Activated naive CD8-positive, alpha-beta T cell treated with anti-CD3 and anti-CD28 coated beads, Interleukin-2, amount 10 ng/mL, durations not matched to agents 7 days and 5 days (primary cell): ENCODE results near the gene EXD3. TPM values are rescaled to one million over a fixed set of nuclear protein-coding genes. Genes with fewer than 3 reads are reported as not detected.
A peak's percentile ranks its signal among the peaks of the same experiment; 100 is the strongest.

Experiments
- ATAC-seq: fragments of 150-1000 bp; cut with Tn5 transposase; one replicate; pipeline ENCODE4 v1.10.0; 2021; ENCODE audit warnings: low read depth, moderate library complexity
- POLR2A ChIA-PET: fragments of 350-600 bp; sonication (Branson Sonifier 250); formaldehyde crosslinking; loops from one replicate; lab custom pipeline; 2021; ENCODE audit warnings: antibody characterized with exemption; lab: Charles Lee
- DNase-seq: peaks from one replicate; pipeline ENCODE4 v3.0.0; 2021
- H3K27ac Mint-ChIP-seq: one replicate; pipeline ENCODE4 v1.8.0; 2022; ENCODE audit warnings: mild to moderate bottlenecking, mixed read lengths
- H3K27me3 Mint-ChIP-seq: one replicate; pipeline ENCODE4 v1.8.0; 2022; ENCODE audit warnings: mild to moderate bottlenecking, moderate library complexity, mixed read lengths
- H3K36me3 Mint-ChIP-seq: one replicate; pipeline ENCODE4 v1.8.0; 2021; ENCODE audit warnings: mild to moderate bottlenecking, mixed read lengths
- H3K4me1 Mint-ChIP-seq: one replicate; pipeline ENCODE4 v1.8.0; 2021; ENCODE audit warnings: mixed read lengths
- H3K4me3 Mint-ChIP-seq: one replicate; pipeline ENCODE4 v1.8.0; 2022; ENCODE audit warnings: mild to moderate bottlenecking, moderate library complexity, mixed read lengths
- H3K9me3 Mint-ChIP-seq: one replicate; pipeline ENCODE4 v1.8.0; 2021; ENCODE audit warnings: mixed read lengths
- total RNA-seq, 2 experiments: library from RNA; stranded (reverse); gene quantifications; one replicate each; pipeline ENCODE4 v1.2.3, GENCODE V29; 2021

EXD3 gene
- total RNA-seq, 2 experiments from 2014 or later = 23.4 to 24.7 TPM

DNA sequence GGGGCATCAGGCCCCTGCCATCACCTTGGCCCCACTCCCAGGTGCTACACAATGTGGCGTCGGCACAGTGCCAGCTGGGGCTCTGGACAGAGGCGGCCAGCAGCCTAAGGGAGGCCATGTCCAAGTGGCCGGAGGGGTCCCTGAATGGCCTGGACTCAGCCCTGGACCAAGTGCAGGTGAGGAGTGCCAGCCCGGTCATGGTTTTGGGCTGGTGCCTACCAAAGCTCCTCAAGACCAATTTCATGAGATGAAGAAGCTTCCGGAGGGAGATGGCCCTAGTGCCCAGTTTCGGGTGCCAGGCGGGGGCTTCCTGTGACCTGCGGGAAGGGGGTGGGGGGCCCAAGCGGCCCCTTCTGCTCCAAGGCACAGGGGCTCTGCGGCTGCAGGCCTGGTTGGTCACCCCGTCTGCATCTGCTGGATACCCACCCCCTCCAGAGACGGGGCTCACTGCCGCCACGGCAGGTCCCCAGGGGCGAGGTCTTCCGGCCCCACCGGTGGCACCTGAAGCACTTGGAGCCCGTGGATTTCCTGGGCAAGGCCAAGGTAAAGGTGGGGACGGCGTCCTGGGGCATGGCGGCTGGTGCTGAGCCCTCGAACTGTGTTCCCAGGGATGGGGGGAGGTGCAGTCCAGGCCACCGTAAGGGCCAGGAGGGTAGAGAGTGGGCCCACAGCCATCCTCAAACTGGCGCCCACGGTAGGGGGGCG lies 6.0 kb upstream of the EXD3 start:
- POLR2A ChIA-PET = no interaction called here
- H3K36me3 Mint-ChIP-seq = no peaks in the 10 kb centered on the region

DNA sequence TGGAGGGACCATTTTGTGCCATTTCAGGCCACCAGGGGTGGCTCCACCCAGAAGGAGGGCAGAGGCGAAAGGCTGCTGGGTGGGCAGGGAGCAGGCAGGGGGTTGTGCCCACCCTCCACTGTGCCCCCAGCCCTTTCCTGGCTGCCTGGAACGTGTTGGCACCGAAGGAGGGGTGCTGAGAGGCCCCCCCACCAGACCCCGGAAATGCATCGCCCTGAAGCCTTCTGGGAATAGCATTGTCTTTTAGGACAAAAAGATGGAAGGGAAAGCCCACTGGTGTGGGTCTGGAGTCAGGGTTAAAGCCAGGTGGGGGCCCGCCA lies 5.3 kb upstream of the EXD3 start:
- no peak overlapping the region for H3K27ac Mint-ChIP-seq
- POLR2A ChIA-PET = interaction anchor here (1.1 kb wide), 1 partner anchor 13 kb away, joined by 4 read pairs; the partner anchor contains the start of gene ENTPD8
- H3K9me3 Mint-ChIP-seq = no peaks in the 10 kb centered on the region
- ATAC-seq (no peak), DNase-seq (no peak)
- no peaks in the 10 kb centered on the region for H3K36me3 Mint-ChIP-seq
- no peaks in the 10 kb centered on the region for H3K4me1 Mint-ChIP-seq
- peaks cover 11% of the 10 kb centered on the region for H3K27me3 Mint-ChIP-seq
- no peak overlapping the region for H3K4me3 Mint-ChIP-seq

More for the DNA sequence above, 6.0 kb upstream of the EXD3 start:
- no peak overlapping the region for H3K4me3 Mint-ChIP-seq
- peaks cover 11% of the 10 kb centered on the region for H3K27me3 Mint-ChIP-seq
- no peak for ATAC-seq
- no peak overlapping the region for H3K27ac Mint-ChIP-seq
- H3K4me1 Mint-ChIP-seq = no peaks in the 10 kb centered on the region
- H3K9me3 Mint-ChIP-seq = no peaks in the 10 kb centered on the region
- no peak for DNase-seq

DNA sequence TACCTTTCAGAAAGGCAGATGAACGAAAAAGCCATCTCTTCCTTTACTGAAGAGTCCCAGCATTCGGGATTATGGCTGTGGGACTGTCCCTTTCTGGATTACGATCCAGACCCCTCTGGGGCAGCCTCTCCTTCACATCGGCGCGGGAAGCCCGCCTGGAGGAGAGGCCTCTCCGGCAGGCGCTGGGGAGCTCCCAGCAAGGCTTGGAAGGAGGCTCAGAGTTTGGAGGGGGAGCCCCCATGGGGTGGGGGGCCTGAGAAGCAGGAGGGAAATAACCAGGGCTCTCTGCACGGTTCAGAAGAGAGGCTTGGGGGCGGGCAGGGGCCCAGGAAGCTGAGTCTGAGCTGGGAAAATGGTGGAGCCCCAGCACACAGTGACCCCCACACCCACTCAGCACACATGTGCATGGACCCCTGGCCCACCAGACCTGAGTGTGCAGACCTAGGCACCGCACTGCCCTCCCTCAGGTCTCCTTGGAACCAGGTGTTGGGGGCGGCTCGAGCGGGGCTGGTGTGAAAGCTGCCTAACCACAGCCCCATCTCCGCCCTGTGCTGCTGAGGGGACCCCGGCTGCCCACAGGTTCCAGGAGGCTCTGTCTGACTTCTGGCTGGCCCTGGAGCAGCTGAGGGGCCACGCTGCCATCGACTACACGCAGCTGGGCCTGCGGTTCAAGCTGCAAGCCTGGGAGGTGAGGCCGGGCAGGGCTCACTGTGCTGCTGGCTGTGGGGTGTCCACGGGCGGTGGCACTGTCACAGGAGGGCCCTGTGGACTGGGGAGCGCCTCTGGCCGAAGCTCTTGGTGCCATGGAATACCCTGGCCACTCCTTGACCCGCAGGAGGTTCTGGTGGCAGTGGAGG lies 4.7 kb upstream of the EXD3 start:
- POLR2A ChIA-PET = interaction anchor here (1.1 kb wide), 1 partner anchor 14 kb away, joined by 4 read pairs; the partner anchor contains the start of gene ENTPD8
- no peak for ATAC-seq
- H3K27ac Mint-ChIP-seq = no peak overlapping the region
- DNase-seq = peak; percentile 25
- H3K4me1 Mint-ChIP-seq = no peaks in the 10 kb centered on the region
- no peak overlapping the region for H3K4me3 Mint-ChIP-seq
- H3K9me3 Mint-ChIP-seq = no peaks in the 10 kb centered on the region
- H3K27me3 Mint-ChIP-seq = peaks cover 11% of the 10 kb centered on the region
- no peaks in the 10 kb centered on the region for H3K36me3 Mint-ChIP-seq

DNA sequence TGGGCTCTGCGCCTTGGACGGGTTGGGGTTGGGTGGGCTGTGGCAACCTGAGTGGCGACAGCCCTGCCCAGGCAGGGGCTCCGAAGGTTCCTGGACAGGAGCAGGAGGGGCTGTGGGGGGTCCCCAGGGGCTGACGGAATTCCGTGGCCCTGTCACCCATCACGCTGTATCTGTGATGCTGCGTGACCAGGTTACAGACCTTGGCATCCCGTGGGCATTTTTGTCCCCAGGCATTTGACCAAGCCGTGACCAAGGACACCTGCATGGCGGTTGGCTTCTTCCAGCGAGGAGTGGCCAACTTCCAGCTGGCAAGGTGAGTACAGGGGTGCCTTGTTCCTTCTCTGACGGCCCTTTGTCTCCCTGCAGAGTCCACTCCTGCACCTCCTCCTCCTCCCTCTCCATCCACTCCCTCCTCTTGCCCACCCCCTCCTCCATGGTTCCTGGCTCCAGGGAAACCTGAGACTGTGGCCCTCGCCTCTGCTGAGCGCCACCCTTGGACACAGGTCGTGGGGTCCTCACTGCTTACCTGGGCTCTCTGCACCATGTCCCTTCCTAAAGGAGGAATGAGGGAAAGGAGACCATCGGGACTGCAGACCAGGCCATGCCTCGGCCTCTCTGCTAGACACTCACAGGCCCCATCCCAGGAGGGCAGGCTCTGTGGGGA lies 3.2 kb upstream of the EXD3 start:
- Mint-ChIP-seq H3K4me1 (peaks cover 3% of the 10 kb centered on the region), H3K27ac (no peak overlapping the region), H3K4me3 (no peak overlapping the region), H3K27me3 (peaks cover 11% of the 10 kb centered on the region), H3K9me3 (no peaks in the 10 kb centered on the region), H3K36me3 (no peaks in the 10 kb centered on the region)
- POLR2A ChIA-PET = no interaction called here
- ATAC-seq (no peak), DNase-seq (no peak)

DNA sequence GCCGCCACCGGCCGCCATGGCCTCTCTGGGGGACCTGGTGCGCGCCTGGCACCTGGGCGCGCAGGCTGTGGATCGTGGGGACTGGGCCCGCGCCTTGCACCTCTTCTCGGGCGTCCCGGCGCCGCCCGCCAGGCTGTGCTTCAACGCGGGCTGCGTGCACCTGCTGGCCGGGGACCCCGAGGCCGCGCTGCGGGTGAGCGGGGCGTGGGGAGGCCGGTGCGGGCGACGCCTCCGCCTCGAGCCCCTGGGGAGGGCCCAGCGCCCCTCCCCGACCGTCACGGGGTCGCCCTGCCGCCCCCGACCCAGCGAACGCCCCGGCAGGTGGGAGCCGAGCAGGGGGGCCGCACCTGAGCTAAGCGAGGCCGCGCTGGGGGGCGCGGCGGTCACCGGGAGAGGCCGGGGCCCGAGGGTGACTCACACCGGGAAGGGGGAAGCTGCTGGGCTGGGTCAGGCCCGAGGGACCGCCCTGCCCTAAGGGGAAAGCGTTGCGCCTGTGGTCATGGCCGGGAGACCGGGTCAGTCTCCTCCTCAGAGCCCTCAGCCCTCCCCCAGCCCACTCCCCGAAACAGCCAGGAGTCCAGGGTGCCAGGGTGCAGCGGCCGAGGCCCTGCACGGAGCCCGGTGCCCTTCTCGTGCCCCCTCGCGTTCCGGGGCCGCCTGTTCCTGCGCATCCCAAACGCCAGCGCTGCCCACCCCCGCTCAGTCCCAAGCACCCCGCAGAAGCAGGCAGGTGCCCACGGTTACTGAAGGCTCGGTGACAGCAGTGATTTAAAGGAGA lies 741 bp upstream of the EXD3 start:
- H3K27me3 Mint-ChIP-seq = peaks cover 11% of the 10 kb centered on the region
- peak overlapping the region; percentile 51 for H3K4me3 Mint-ChIP-seq
- H3K36me3 Mint-ChIP-seq = no peaks in the 10 kb centered on the region
- POLR2A ChIA-PET = interaction anchor here (0.7 to 1.8 kb wide), 17 partner anchors 10 to 195 kb away, joined by 3 to 11 read pairs (median 5); partner anchors contain the start of genes EHMT1, NELFB, NRARP and TOR4A
- H3K9me3 Mint-ChIP-seq = no peaks in the 10 kb centered on the region
- peaks cover 3% of the 10 kb centered on the region for H3K4me1 Mint-ChIP-seq
- peak; percentile 49 for DNase-seq
- H3K27ac Mint-ChIP-seq = no peak overlapping the region
- peak; percentile 43 for ATAC-seq

DNA sequence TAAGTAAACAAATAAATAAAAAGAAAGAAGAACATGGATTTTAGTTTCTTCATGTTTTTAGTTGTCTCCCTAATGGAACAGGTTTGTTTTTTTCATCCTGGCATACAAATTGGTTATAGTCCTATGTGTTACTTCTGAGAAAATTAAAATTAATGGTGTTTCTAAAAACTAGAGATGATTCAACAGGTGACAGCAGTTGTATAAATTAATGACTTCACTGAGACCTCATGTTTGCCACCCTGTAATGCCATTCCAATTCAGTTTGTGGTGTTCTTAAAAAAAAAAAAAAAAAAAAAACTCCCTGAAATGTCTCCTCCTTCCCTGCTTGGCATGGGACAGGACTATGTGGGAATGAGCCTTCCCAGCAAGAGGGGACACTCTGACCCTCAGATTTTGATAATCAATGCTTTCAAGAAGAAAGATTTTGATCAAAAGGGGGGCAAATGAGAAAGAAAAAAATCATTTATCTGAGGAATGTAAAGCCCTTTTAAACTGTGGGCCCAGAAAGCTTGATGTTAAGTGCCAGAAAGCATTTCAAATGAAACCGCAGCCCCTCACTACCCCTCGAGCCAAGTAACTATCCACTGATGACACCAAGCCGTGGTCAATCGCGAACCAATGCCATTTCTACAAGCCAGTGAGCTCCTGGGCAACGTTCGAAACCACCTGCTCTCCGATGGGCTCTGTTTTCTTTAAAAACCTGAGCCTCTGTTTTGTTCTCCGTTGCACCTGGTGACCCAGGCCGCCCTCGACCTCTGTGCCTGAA lies 941 bp downstream of the EXD3 start:
- Mint-ChIP-seq H3K27me3 (peaks cover 11% of the 10 kb centered on the region), H3K36me3 (no peaks in the 10 kb centered on the region), H3K4me1 (peaks cover 3% of the 10 kb centered on the region), H3K4me3 (peak overlapping the region; percentile 90), H3K9me3 (no peaks in the 10 kb centered on the region), H3K27ac (peak overlapping the region; percentile 74)
- DNase-seq (no peak), ATAC-seq (no peak)
- POLR2A ChIA-PET = interaction anchor here (0.9 to 1.8 kb wide), 8 partner anchors 12 to 197 kb away, joined by 3 to 11 read pairs (median 6); partner anchors contain the start of genes EHMT1, NELFB, NRARP and NSMF

DNA sequence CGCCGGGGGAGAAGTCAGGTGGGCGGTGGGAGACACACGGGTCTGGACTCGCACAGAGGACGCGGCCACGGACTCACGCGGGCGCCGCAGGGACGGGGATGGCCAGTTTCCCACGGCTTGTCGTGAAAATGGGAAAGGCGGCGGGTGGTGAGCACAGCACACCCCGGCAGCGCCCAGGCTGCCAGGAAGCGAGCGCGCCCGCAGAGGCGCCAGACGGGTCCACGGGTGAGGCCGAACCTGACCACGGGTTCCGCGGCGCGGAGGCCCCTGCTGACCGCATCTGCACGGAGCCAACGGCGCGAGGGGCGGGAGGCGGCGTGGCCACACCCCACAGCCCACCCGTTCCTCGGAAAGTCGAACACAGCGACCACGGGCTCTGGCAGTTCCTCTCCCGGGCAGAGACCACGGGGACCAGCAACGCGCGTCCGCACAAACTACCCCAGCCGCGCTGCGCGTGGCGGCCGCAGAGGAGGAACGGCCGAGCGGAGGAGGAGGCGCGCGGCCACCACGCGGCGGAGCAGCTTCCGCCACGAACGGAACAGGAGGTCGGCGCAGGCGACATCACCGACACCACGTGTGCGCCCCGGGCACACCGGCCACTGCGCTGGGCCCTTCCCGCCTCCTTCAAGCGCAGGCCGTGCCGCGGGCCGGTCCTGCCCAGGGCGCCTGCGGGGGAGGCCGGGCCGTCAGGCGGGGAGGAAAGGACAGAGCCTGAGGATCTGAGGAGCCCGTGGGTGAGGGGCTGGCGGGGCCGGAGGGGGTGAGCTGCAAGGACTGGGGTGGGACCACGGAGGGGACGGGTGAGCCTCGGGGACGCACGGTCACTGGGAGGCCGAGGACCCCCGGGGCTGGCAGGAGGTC lies 5.6 kb downstream of the EXD3 start:
- ATAC-seq (peak; percentile 40), DNase-seq (peak; percentile 38)
- Mint-ChIP-seq H3K27ac (no peak overlapping the region), H3K27me3 (no peaks in the 10 kb centered on the region), H3K4me3 (peak overlapping the region; percentile 48), H3K9me3 (no peaks in the 10 kb centered on the region), H3K4me1 (peaks cover 11% of the 10 kb centered on the region), H3K36me3 (peaks cover 2% of the 10 kb centered on the region)
- POLR2A ChIA-PET = no interaction called here

DNA sequence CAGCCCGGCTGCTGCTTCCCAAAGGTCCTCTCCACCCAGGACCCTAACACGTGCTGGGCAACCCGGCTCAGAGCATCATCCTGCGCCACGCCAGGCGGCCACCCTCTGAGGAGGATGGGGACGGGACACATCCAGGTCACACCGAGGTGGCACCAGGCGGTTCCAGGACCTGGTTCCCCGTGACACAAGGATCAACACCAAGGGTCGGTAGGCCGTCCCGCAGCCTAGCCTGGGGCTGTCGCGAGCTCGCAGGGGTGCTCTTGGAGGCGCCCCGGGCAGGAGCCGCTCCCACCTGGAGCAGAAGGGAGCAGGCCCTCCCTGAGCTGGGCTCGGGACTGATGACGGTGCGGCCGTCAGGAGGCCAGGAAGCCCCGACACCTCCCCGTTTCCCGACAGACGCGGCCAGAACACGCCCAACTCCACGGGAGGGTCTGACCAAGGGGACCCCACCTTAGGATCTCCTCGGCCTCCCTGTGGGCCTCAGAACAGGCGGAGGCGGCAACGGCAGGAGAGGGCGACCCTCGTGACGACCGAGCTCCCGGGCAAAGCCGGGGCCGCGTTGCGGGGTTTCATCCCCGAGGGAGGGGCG lies 6.3 kb downstream of the EXD3 start:
- H3K4me1 Mint-ChIP-seq = peaks cover 10% of the 10 kb centered on the region
- H3K9me3 Mint-ChIP-seq = no peaks in the 10 kb centered on the region
- DNase-seq = no peak
- H3K27ac Mint-ChIP-seq = no peak overlapping the region
- POLR2A ChIA-PET = no interaction called here
- ATAC-seq = no peak
- H3K36me3 Mint-ChIP-seq = peaks cover 2% of the 10 kb centered on the region
- H3K27me3 Mint-ChIP-seq = no peaks in the 10 kb centered on the region
- H3K4me3 Mint-ChIP-seq = no peak overlapping the region

DNA sequence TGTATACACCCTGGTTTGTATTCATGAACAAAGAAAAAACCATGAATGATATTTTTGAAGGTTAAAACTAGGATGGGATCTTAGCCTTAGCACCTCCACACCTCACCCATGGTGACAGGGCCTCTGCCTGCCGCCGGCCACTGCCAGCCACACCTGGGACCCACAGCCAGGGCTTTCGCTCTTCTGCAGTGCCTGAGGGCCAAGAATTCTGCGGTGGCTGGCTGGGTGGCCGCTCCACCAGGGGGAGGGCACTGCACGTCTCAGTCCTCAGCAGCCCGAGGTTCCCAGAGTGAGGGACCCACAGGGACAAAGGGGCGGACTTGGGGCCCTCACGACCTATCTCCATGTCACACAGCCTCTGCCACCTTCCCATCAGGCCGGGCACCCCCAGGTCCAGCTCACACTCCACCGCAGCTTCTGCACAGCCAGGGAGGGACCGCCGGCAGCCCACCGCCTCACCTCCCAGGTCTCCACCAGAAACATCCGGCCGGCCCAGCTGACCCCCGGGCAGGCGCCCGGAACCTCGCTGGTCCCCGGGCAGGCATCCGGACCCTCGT lies 6.9 kb downstream of the EXD3 start:
- Mint-ChIP-seq H3K4me1 (peaks cover 10% of the 10 kb centered on the region), H3K27me3 (no peaks in the 10 kb centered on the region), H3K27ac (no peak overlapping the region), H3K36me3 (peaks cover 2% of the 10 kb centered on the region), H3K9me3 (no peaks in the 10 kb centered on the region), H3K4me3 (no peak overlapping the region)
- DNase-seq (no peak), ATAC-seq (no peak)
- POLR2A ChIA-PET = no interaction called here

DNA sequence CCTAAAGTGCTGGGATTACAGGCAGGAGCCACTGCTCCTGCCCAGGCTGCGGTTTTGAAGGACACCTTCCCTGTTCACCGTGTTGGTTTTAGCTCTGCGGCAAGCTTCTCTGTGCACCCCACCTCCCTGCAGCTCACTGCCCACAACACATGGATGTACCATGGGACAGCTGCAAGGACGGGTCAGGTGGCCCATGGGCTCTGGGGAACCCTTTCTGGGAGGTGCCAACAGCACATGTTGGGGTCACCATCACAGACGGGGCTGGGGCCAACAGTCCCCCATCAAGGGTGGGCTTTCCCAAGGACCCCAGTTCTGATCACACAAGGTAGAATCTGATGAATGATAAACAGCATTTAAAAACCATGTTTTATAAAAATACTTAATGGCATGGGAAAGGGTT lies 7.5 kb downstream of the EXD3 start:
- no peak for ATAC-seq

DNA sequence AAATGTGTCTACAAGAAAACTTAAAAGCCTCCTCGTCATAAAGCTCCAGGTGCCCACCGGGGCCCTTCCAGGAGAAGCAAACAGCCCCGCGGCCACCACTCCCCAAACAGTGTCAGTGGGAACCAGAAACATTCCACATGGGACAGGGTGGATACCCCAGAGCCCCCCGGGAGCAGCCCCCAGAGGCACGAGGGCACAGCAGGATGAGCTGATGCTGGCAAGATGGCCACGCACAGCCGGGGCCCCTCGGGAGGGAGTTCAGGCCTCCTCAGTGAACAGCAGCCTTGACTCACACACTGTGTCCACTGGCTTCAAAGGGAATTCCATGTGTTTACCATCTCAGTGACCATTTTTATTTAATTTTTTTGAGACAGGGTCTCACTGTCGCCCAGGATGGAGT lies 10.5 kb downstream of the EXD3 start:
- POLR2A ChIA-PET = interaction anchor here (0.9 to 1.8 kb wide), 3 partner anchors 11 to 111 kb away, joined by 3 to 6 read pairs (median 3); partner anchors contain the start of genes EXD3, NOXA1, NRARP and NSMF

More for the DNA sequence above, 7.5 kb downstream of the EXD3 start:
- POLR2A ChIA-PET = no interaction called here
- Mint-ChIP-seq H3K27me3 (no peaks in the 10 kb centered on the region), H3K9me3 (no peaks in the 10 kb centered on the region), H3K4me1 (peaks cover 10% of the 10 kb centered on the region), H3K4me3 (no peak overlapping the region), H3K36me3 (peaks cover 2% of the 10 kb centered on the region), H3K27ac (no peak overlapping the region)
- DNase-seq = no peak

More for the DNA sequence above, 10.5 kb downstream of the EXD3 start:
- H3K36me3 Mint-ChIP-seq = peaks cover 2% of the 10 kb centered on the region
- H3K9me3 Mint-ChIP-seq = no peaks in the 10 kb centered on the region
- ATAC-seq (no peak), DNase-seq (no peak)
- no peak overlapping the region for H3K27ac Mint-ChIP-seq
- H3K4me3 Mint-ChIP-seq = no peak overlapping the region
- peaks cover 11% of the 10 kb centered on the region for H3K4me1 Mint-ChIP-seq
- H3K27me3 Mint-ChIP-seq = no peaks in the 10 kb centered on the region
